IPS DF 6.9 (cell line): Measurements from ENCODE around the gene PGLYRP3.
A peak's percentile ranks its signal among the peaks of the same experiment; 100 is the strongest.

Experiments
- DNase-seq: peaks from one replicate; pipeline ENCODE4 v3.0.0-alpha.2; 2013; ENCODE audit warnings: low read depth, low spot score
- H3K27ac ChIP-seq: one replicate; pipeline ENCODE4 v1.5.1; 2013; ENCODE audit warnings: low read length, control low read depth
- H3K27me3 ChIP-seq: 2 replicates; pipeline ENCODE4 v1.6.1; 2013; ENCODE audit warnings: mild to moderate bottlenecking, low read length; ENCODE audit not compliant: control insufficient read depth, insufficient read depth
- H3K36me3 ChIP-seq: 2 replicates; pipeline ENCODE4 v1.6.1; 2013; ENCODE audit warnings: low read length; ENCODE audit not compliant: control insufficient read depth, insufficient read depth
- H3K4me1 ChIP-seq: 2 replicates; pipeline ENCODE4 v1.6.1; 2013; ENCODE audit warnings: low read length; ENCODE audit not compliant: control insufficient read depth, insufficient read depth
- H3K4me3 ChIP-seq: 2 replicates; pipeline ENCODE4 v1.5.1; 2013; ENCODE audit warnings: mild to moderate bottlenecking, low read length
- H3K9me3 ChIP-seq: 2 replicates; pipeline ENCODE4 v1.6.1; 2013; ENCODE audit warnings: low read length, inconsistent platforms; ENCODE audit not compliant: control insufficient read depth, insufficient read depth
- WGBS: extraction: QIAGEN DNeasy Blood & Tissue Kit; methylation state at CpG from one replicate; pipeline ENCODE4 v1.1.7; 2013; ENCODE audit warnings: mixed read lengths, missing lambda C conversion rate; ENCODE audit not compliant: insufficient read length, insufficient coverage; 5-methylcytosine and 5-hydroxymethylcytosine counted together

Gene PGLYRP3

GRCh38 chr1:153356392-153357075 is 43.8 kb upstream of the PGLYRP3 start:
- no peak overlapping the region for H3K27ac ChIP-seq
- H3K36me3 ChIP-seq: no peaks in the 10 kb centered on the region
- no peaks in the 10 kb centered on the region for H3K9me3 ChIP-seq
- no peaks in the 10 kb centered on the region for H3K4me1 ChIP-seq
- no peak for DNase-seq
- WGBS: no CpG with 5 or more reads among the region's 8 CpGs
- no peaks in the 10 kb centered on the region for H3K27me3 ChIP-seq
- no peak overlapping the region for H3K4me3 ChIP-seq

GRCh38 chr1:153355445-153356071 is 42.8 kb upstream of the PGLYRP3 start:
- Histone ChIP-seq H3K27ac (no peak overlapping the region), H3K4me1 (no peaks in the 10 kb centered on the region), H3K36me3 (no peaks in the 10 kb centered on the region), H3K9me3 (no peaks in the 10 kb centered on the region), H3K4me3 (no peak overlapping the region), H3K27me3 (no peaks in the 10 kb centered on the region)
- WGBS: no CpG with 5 or more reads among the region's 10 CpGs
- peak; percentile 60 for DNase-seq

GRCh38 chr1:153354515-153355193 is 41.9 kb upstream of the PGLYRP3 start:
- no CpG with 5 or more reads among the region's 8 CpGs for WGBS
- no peak for DNase-seq
- H3K4me1 ChIP-seq: no peaks in the 10 kb centered on the region
- no peaks in the 10 kb centered on the region for H3K9me3 ChIP-seq
- H3K27me3 ChIP-seq: no peaks in the 10 kb centered on the region
- H3K36me3 ChIP-seq: no peaks in the 10 kb centered on the region
- no peak overlapping the region for H3K27ac ChIP-seq
- H3K4me3 ChIP-seq: no peak overlapping the region

GRCh38 chr1:153353226-153353947 is 40.6 kb upstream of the PGLYRP3 start:
- H3K27ac ChIP-seq: no peak overlapping the region
- no peaks in the 10 kb centered on the region for H3K27me3 ChIP-seq
- no peaks in the 10 kb centered on the region for H3K36me3 ChIP-seq
- DNase-seq: peak; percentile 18
- no peaks in the 10 kb centered on the region for H3K9me3 ChIP-seq
- no peak overlapping the region for H3K4me3 ChIP-seq
- no CpG with 5 or more reads among the region's 7 CpGs for WGBS
- no peaks in the 10 kb centered on the region for H3K4me1 ChIP-seq

GRCh38 chr1:153352523-153352922 is 39.8 kb upstream of the PGLYRP3 start:
- Histone ChIP-seq H3K27ac (no peak overlapping the region), H3K36me3 (no peaks in the 10 kb centered on the region), H3K4me3 (no peak overlapping the region), H3K4me1 (no peaks in the 10 kb centered on the region), H3K9me3 (no peaks in the 10 kb centered on the region), H3K27me3 (no peaks in the 10 kb centered on the region)
- peak; percentile 27 for DNase-seq
- WGBS: no CpG with 5 or more reads among the region's 4 CpGs

GRCh38 chr1:153350321-153350957 is 37.7 kb upstream of the PGLYRP3 start:
- no CpG with 5 or more reads among the region's 1 CpG for WGBS
- Histone ChIP-seq H3K27me3 (no peaks in the 10 kb centered on the region), H3K9me3 (no peaks in the 10 kb centered on the region), H3K4me1 (no peaks in the 10 kb centered on the region), H3K27ac (no peak overlapping the region), H3K36me3 (no peaks in the 10 kb centered on the region), H3K4me3 (no peak overlapping the region)
- no peak for DNase-seq

GRCh38 chr1:153349363-153350320 is 36.9 kb upstream of the PGLYRP3 start:
- no peak overlapping the region for H3K4me3 ChIP-seq
- no CpG with 5 or more reads among the region's 17 CpGs for WGBS
- no peaks in the 10 kb centered on the region for H3K27me3 ChIP-seq

GRCh38 chr1:153348511-153349362 is 36.0 kb upstream of the PGLYRP3 start, which contains the start of gene PGLYRP4:
Gene PGLYRP4 (minus strand): TSS chr1:153348841. CDS start chr1:153347932, 909 bp downstream.
- H3K36me3 ChIP-seq: no peaks in the 10 kb centered on the region
- H3K27me3 ChIP-seq: no peaks in the 10 kb centered on the region
- H3K4me3 ChIP-seq: no peak within 1 kb of the TSS
- H3K4me1 ChIP-seq: no peaks in the 10 kb centered on the region
- H3K9me3 ChIP-seq: no peaks in the 10 kb centered on the region
- no peak within 1 kb of the TSS for H3K27ac ChIP-seq
- no CpG with 5 or more reads among the region's 10 CpGs for WGBS
- DNase-seq: peak; percentile 5

More at GRCh38 chr1:153349363-153350320, 36.9 kb upstream of the PGLYRP3 start:
- no peak for DNase-seq
- Histone ChIP-seq H3K36me3 (no peaks in the 10 kb centered on the region), H3K27ac (no peak overlapping the region), H3K4me1 (no peaks in the 10 kb centered on the region), H3K9me3 (no peaks in the 10 kb centered on the region)

- DNase-seq: no peak
- Histone ChIP-seq H3K4me1 (no peaks in the 10 kb centered on the region), H3K4me3 (no peak overlapping the region), H3K27ac (no peak overlapping the region), H3K36me3 (no peaks in the 10 kb centered on the region), H3K27me3 (no peaks in the 10 kb centered on the region), H3K9me3 (no peaks in the 10 kb centered on the region)
- WGBS: no CpG with 5 or more reads among the region's 7 CpGs
These were observed 35.1 kb upstream of the PGLYRP3 start for GRCh38 chr1:153347856-153348255.
